ENCODE measurements around the gene CD320. TPM values are rescaled to one million over a fixed set of nuclear protein-coding genes. Genes with fewer than 3 reads are reported as not detected.
A peak's percentile ranks its signal among the peaks of the same experiment; 100 is the strongest.
"Not testable (repeated sequence)": the region's sequence is repeated elsewhere in the genome, so short reads cannot be mapped to it uniquely, and the experiment has no call there.

CD320 gene
- polyA plus RNA-seq, 5 donors = 26.9 to 53.9 (median 33.0) TPM

GRCh38 chr19:8334458-8335342 is 26.5 kb upstream of the CD320 start:
- DNase-seq = peak; percentile 66 to 80

- DNase-seq = no peak
These were observed 25.8 kb upstream of the CD320 start for GRCh38 chr19:8333767-8334457.

- DNase-seq = no peak
These were observed 25.0 kb upstream of the CD320 start for GRCh38 chr19:8332976-8333766.

GRCh38 chr19:8331263-8331845 is 23.2 kb upstream of the CD320 start:
- DNase-seq = no peak

- DNase-seq = no peak
These were observed 21.8 kb upstream of the CD320 start for GRCh38 chr19:8329996-8330395.

- no peak for DNase-seq
These were observed 17.3 kb upstream of the CD320 start for GRCh38 chr19:8325454-8325853.

GRCh38 chr19:8324186-8325050 is 16.3 kb upstream of the CD320 start:
- DNase-seq = no peak

- DNase-seq = no peak
These were observed 15.6 kb upstream of the CD320 start for GRCh38 chr19:8323781-8324185.

GRCh38 chr19:8322638-8322997 is 14.5 kb upstream of the CD320 start:
- no peak for DNase-seq

- DNase-seq = no peak
These were observed 14.0 kb upstream of the CD320 start for GRCh38 chr19:8321986-8322637.

- DNase-seq = peak; percentile 96 to 98
These were observed 13.2 kb upstream of the CD320 start, which contains the start of the genes NDUFA7 and RPS28 for GRCh38 chr19:8321067-8321985. Gene NDUFA7 (minus strand): TSS chr19:8321375. CDS start chr19:8321358, 17 bp downstream. Gene RPS28 (plus strand): TSS chr19:8321496. CDS start chr19:8321531, 35 bp downstream.

- no peak for DNase-seq
These were observed 12.5 kb upstream of the CD320 start for GRCh38 chr19:8320564-8321066.

GRCh38 chr19:8319807-8320520 is 11.8 kb upstream of the CD320 start:
- DNase-seq = no peak

- not testable (repeated sequence) for DNase-seq
These were observed 10.7 kb upstream of the CD320 start for GRCh38 chr19:8318835-8319234.

- DNase-seq = no peak
These were observed 8.4 kb upstream of the CD320 start for GRCh38 chr19:8316351-8317125.

GRCh38 chr19:8314981-8315640 is 7.0 kb upstream of the CD320 start:
- not testable (repeated sequence) for DNase-seq

Measured in right lung (tissue), 5 donors.